A549 (cell line): ENCODE results near the gene CATSPERE.

Experiments used
- CHD2 ChIP-seq: fragments of 150-350 bp; IDR thresholded peaks from 2 replicates; pipeline ENCODE4 v1.6.1; 2014; ENCODE audit warnings: low read length; ENCODE audit not compliant: partially characterized antibody
- MYC ChIP-seq: IDR thresholded peaks from 2 replicates; pipeline ENCODE4 v1.6.1; 2012; ENCODE audit warnings: mild to moderate bottlenecking, inconsistent platforms, low read length, improper control_type of control experiment, borderline replicate concordance
- TF ChIP-seq, protein P1 (sequence below): fragments of 450-650 bp; IDR thresholded peaks from 2 replicates; pipeline ENCODE4 v1.6.1; 2014; ENCODE audit warnings: antibody characterized with exemption

DNA sequence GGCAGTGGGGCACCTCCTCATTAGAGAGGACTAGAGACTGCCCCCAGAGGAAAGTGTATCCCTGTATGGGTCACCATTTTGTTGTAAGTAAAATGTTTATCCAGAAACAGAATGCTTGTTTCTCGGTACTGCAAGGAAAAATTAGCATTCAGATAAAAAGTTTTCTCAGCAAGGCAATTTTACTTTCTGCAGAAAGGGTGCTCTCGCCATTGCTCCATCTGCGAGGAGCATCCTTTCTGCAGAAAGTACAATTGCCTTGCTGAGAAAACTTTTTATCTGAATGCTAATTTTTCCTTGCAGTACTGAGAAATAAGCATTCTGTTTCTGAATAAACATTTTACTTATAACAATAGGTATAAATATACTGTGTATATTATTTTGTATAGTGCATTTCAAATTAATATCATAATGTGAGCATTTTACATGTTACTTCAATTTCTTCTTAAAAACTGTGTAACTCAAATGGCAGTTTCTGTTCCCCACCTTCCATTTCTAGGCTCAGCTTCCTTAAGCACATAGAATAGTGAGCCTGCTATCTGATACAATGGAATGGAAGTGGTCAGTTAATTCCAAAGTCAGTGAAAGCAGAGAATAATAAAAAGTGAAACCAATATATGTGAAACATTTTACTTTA is 115.3 kb downstream of the CATSPERE start:
- no peak for TF ChIP-seq CHD2
- no peak for TF ChIP-seq MYC
- TF ChIP-seq, protein P1, sequence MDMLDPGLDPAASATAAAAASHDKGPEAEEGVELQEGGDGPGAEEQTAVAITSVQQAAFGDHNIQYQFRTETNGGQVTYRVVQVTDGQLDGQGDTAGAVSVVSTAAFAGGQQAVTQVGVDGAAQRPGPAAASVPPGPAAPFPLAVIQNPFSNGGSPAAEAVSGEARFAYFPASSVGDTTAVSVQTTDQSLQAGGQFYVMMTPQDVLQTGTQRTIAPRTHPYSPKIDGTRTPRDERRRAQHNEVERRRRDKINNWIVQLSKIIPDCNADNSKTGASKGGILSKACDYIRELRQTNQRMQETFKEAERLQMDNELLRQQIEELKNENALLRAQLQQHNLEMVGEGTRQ: no peak
